ENCODE data around the gene MAGI2. TPM values are rescaled to one million over a fixed set of nuclear protein-coding genes. Genes with fewer than 3 reads are reported as not detected.

The MAGI2 gene
- total and polyA plus RNA-seq, 2 donors (not counting 3 experiments of a cell fraction or from before 2014, with no cell fraction given), result 0.28 to 6.0 TPM

- BruUV-seq (replicated peaks), result no TSS peak
- intact Hi-C loops (cut with micrococcal nuclease), result no loop called here
Measured at GRCh38 chr7:78082556-78082955, 1370.9 kb downstream of the MAGI2 start.

GRCh38 chr7:78081888-78082287 is 1371.6 kb downstream of the MAGI2 start:
- Histone ChIP-seq H3K36me3 (ENCODE audit: control insufficient read depth in 2 of 2, extremely low read depth in 1 of 2, insufficient read depth in 2 of 2, low read length in 2 of 2) (no peaks in the 10 kb centered on the region), H3K79me2 (ENCODE audit: control insufficient read depth, insufficient read depth, low read length) (no peaks in the 10 kb centered on the region), H3K4me3 (replicated peaks in 1 of 3; ENCODE audit: insufficient read depth in 1 of 3, low read depth in 1 of 3, low read length in 3 of 3) (no peak overlapping the region), H4K20me1 (replicated peaks; ENCODE audit: control insufficient read depth, extremely low read depth, insufficient read depth, low read length) (no peaks in the 10 kb centered on the region), H3K9ac (replicated peaks; ENCODE audit: extremely low read depth, insufficient read depth, low read length) (no peak overlapping the region), H3K27ac (ENCODE audit: insufficient read depth, low read depth, low read length) (no peak overlapping the region), H3K9me3 (replicated peaks; ENCODE audit: control insufficient read depth, insufficient read depth, low read length) (no peaks in the 10 kb centered on the region), H3K27me3 (ENCODE audit: control insufficient read depth in 2 of 2, insufficient read depth in 2 of 2, low read length in 2 of 2) (peaks cover 4 to 5% of the 10 kb centered on the region in 2 experiments), H3K9me1 (replicated peaks; ENCODE audit: control insufficient read depth, extremely low read depth, insufficient read depth, low read length) (no peaks in the 10 kb centered on the region), H2AFZ (ENCODE audit: low read depth, low read length) (no peak overlapping the region), H3K4me1 (ENCODE audit: control insufficient read depth, extremely low read depth, insufficient read depth, low read length) (no peaks in the 10 kb centered on the region), H3K4me2 (ENCODE audit: insufficient read depth, low read length) (no peak overlapping the region)
- dilution Hi-C loops (cut with MboI; ENCODE audit: extremely low pct_ligation_motif_present, low sequenced_read_pairs) (no loop called here), intact Hi-C loops (cut with micrococcal nuclease) (no loop called here)
- CTCF ChIA-PET, result no interaction called here
- DNase-seq (ENCODE audit: low read depth, low spot score), result no peak
- no peak for TF ChIP-seq EZH2 (IDR thresholded peaks at IDR 0.05; ENCODE audit: borderline replicate concordance, low read depth, low read length, severe bottlenecking)
- no peak for TF ChIP-seq JUN (IDR thresholded peaks at IDR 0.05; ENCODE audit: borderline replicate concordance, insufficient read depth, insufficient read length, low read depth)
- TF ChIP-seq MAX (IDR thresholded peaks at IDR 0.05; ENCODE audit: insufficient read depth, insufficient read length), result no peak
- TF ChIP-seq GATA2 (IDR thresholded peaks at IDR 0.05; ENCODE audit: insufficient read depth, insufficient read length, low read depth, low read length), result no peak
- TF ChIP-seq POLR2AphosphoS5 (IDR thresholded peaks at IDR 0.05; ENCODE audit: insufficient read depth, low read depth, low read length), result no peak
- TF ChIP-seq FOS (IDR thresholded peaks at IDR 0.05; ENCODE audit: borderline replicate concordance, insufficient read depth, low read length), result no peak
- no peak for TF ChIP-seq CTCF (IDR thresholded peaks at IDR 0.05; ENCODE audit: extremely low read depth in 1 of 2, insufficient read depth in 1 of 2, low read depth in 1 of 2, low read length in 2 of 2)
- TF ChIP-seq POLR2A (IDR thresholded peaks at IDR 0.05; ENCODE audit: low read depth, low read length), result no peak
- no peak for TF ChIP-seq MYC (IDR thresholded peaks at IDR 0.05; ENCODE audit: low read depth, low read length)
- FAIRE-seq, result no peak
- BruUV-seq (replicated peaks), result no TSS peak
- POLR2A ChIA-PET, result no interaction called here

More at GRCh38 chr7:78082556-78082955, 1370.9 kb downstream of the MAGI2 start:
- Histone ChIP-seq H3K27me3 (ENCODE audit: control insufficient read depth in 2 of 2, insufficient read depth in 2 of 2, low read length in 2 of 2) (peaks cover 4 to 5% of the 10 kb centered on the region in 2 experiments), H3K4me3 (replicated peaks in 1 of 3; ENCODE audit: insufficient read depth in 1 of 3, low read depth in 1 of 3, low read length in 3 of 3) (no peak overlapping the region), H2AFZ (ENCODE audit: low read depth, low read length) (no peak overlapping the region), H3K27ac (ENCODE audit: insufficient read depth, low read depth, low read length) (no peak overlapping the region), H3K4me1 (ENCODE audit: control insufficient read depth, extremely low read depth, insufficient read depth, low read length) (no peaks in the 10 kb centered on the region), H3K9me3 (replicated peaks; ENCODE audit: control insufficient read depth, insufficient read depth, low read length) (no peaks in the 10 kb centered on the region), H3K9me1 (replicated peaks; ENCODE audit: control insufficient read depth, extremely low read depth, insufficient read depth, low read length) (no peaks in the 10 kb centered on the region), H3K36me3 (ENCODE audit: control insufficient read depth in 2 of 2, extremely low read depth in 1 of 2, insufficient read depth in 2 of 2, low read length in 2 of 2) (no peaks in the 10 kb centered on the region), H3K79me2 (ENCODE audit: control insufficient read depth, insufficient read depth, low read length) (no peaks in the 10 kb centered on the region), H3K4me2 (ENCODE audit: insufficient read depth, low read length) (no peak overlapping the region), H3K9ac (replicated peaks; ENCODE audit: extremely low read depth, insufficient read depth, low read length) (no peak overlapping the region), H4K20me1 (replicated peaks; ENCODE audit: control insufficient read depth, extremely low read depth, insufficient read depth, low read length) (no peaks in the 10 kb centered on the region)
- FAIRE-seq, result no peak
- CTCF ChIA-PET, result no interaction called here
- no peak for DNase-seq (ENCODE audit: low read depth, low spot score)
- no peak for TF ChIP-seq MYC (IDR thresholded peaks at IDR 0.05; ENCODE audit: low read depth, low read length)
- TF ChIP-seq JUN (IDR thresholded peaks at IDR 0.05; ENCODE audit: borderline replicate concordance, insufficient read depth, insufficient read length, low read depth), result no peak
- dilution Hi-C loops (cut with MboI; ENCODE audit: extremely low pct_ligation_motif_present, low sequenced_read_pairs), result no loop called here
- POLR2A ChIA-PET, result interaction anchor here (0.6 kb wide), 1 partner anchor 231 kb away, joined by 5 read pairs; no protein-coding TSS in a partner anchor
